ENCODE results near the gene RPS6KA2.

GRCh38 chr6:166388290-166389004, 238.6 kb downstream of the RPS6KA2 start:
- TF ChIP-seq CTCF (IDR thresholded peaks at IDR 0.05) (no peak), POLR2A (IDR thresholded peaks at IDR 0.05) (no peak), POLR2AphosphoS5 (IDR thresholded peaks at IDR 0.05) (no peak)

All from breast epithelium (tissue), 3 donors.